ENCODE measurements around the gene SRCAP. TPM values are rescaled to one million over a fixed set of nuclear protein-coding genes. Genes with fewer than 3 reads are reported as not detected.

Gene SRCAP
- total and polyA plus RNA-seq, 11 donors, result 22.9 to 51.2 (median 39.7) TPM

DNA sequence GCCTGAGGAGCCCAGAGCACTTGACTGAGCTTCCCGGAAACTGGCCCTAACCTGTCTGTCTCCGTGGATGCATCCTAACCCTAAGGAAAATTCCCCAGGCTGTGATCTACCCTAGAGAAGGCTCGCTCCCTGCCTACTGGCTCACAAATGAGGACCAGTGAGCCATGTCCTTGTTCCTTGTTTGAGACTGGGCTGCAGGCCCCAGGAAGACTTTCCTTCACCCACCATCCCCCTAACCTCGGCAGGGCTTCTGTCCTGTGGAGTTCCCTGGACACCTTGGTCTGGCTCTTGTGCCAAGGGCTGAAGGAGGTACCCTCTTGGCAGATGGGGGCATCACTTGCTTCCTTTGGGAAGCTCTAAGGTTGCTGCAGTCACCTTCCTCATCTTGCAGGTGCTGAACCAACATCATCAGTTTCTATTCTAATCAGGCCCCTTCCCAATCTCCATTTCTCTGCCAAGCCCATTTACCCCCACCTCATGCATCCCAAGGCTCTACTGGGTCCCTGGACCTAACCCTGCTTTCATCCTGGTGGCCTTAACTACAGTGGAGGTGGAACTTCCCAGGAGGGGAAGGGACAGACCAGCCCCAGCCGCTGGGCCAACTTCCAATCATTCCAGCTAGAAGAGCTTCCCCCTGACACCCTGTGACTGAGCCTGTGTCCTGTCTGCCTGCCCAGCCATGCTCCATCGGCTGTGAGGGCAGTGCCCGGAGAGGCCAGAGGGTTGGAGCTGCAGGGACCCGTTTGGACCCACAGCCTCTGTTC, 75.6 kb downstream of the SRCAP start:
- intact Hi-C loops (cut with DNase I), result loop anchor here in 2 of 10 donors (1.0 to 5.0 kb wide), 3 partner anchors 33 to 148 kb away; no protein-coding TSS in a partner anchor
- H3K4me1 ChIP-seq, result peaks cover 0 to 41% (median 23%) of the 10 kb centered on the region in 12 donors

DNA sequence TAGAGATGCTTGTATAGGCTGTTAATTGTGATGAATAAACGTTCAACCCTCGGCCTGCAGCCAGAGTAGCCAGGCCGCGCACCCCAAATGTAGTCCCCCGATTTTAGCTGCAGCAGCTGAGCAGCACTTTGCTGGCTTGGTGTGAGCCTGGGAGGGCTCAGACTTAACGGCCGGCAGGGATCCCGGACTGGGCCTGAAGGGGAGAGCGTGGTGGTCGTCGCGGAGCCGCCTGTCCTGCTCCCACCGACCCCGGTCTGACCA, 76.1 kb downstream of the SRCAP start:
- no peaks in the 10 kb centered on the region for H3K27me3 ChIP-seq
- peak overlapping the region; percentile 61 to 93 (median 78) for H3K4me3 ChIP-seq
- peaks cover 3 to 47% (median 43%) of the 10 kb centered on the region in 9 donors for H3K36me3 ChIP-seq
- ATAC-seq (no peak), DNase-seq (no peak)
- H3K4me1 ChIP-seq, result peaks cover 0 to 41% (median 23%) of the 10 kb centered on the region in 12 donors
- 5 to 40% (median 6%) methylated on average over 1 to 15 of the region's 15 CpGs for WGBS, 4 donors
- intact Hi-C loops (cut with DNase I), result loop anchor here in 1 of 10 donors (1.0 to 5.0 kb wide), 2 partner anchors 37 to 147 kb away; no protein-coding TSS in a partner anchor
- H3K9me3 ChIP-seq, result no peaks in the 10 kb centered on the region
- peak overlapping the region; percentile 67 to 99 (median 92) for H3K27ac ChIP-seq
- TF ChIP-seq, protein P1, sequence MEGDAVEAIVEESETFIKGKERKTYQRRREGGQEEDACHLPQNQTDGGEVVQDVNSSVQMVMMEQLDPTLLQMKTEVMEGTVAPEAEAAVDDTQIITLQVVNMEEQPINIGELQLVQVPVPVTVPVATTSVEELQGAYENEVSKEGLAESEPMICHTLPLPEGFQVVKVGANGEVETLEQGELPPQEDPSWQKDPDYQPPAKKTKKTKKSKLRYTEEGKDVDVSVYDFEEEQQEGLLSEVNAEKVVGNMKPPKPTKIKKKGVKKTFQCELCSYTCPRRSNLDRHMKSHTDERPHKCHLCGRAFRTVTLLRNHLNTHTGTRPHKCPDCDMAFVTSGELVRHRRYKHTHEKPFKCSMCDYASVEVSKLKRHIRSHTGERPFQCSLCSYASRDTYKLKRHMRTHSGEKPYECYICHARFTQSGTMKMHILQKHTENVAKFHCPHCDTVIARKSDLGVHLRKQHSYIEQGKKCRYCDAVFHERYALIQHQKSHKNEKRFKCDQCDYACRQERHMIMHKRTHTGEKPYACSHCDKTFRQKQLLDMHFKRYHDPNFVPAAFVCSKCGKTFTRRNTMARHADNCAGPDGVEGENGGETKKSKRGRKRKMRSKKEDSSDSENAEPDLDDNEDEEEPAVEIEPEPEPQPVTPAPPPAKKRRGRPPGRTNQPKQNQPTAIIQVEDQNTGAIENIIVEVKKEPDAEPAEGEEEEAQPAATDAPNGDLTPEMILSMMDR (IDR thresholded peaks at IDR 0.05), result no peak
- TF ChIP-seq POLR2A (IDR thresholded peaks at IDR 0.05), result no peak

More for the DNA sequence above, 75.6 kb downstream of the SRCAP start:
- peak overlapping the region; percentile 67 to 99 (median 92) for H3K27ac ChIP-seq
- peak overlapping the region; percentile 61 to 93 (median 78) for H3K4me3 ChIP-seq
- peak; percentile 24 to 69 (median 38) for ATAC-seq
- no peaks in the 10 kb centered on the region for H3K27me3 ChIP-seq
- TF ChIP-seq, protein P1 (IDR thresholded peaks at IDR 0.05), result no peak
- no peak for TF ChIP-seq POLR2A (IDR thresholded peaks at IDR 0.05)
- H3K9me3 ChIP-seq, result no peaks in the 10 kb centered on the region
- 42 to 63% (median 48%) methylated on average over 7 to 8 of the region's 8 CpGs for WGBS, 4 donors
- peaks cover 3 to 52% (median 48%) of the 10 kb centered on the region in 9 donors for H3K36me3 ChIP-seq
- peak in 2 of 5 donors; percentile 57 to 62 for DNase-seq

GRCh38 chr16:30775392-30776188, 76.6 kb downstream of the SRCAP start:
- DNase-seq (peak; percentile 87 to 92 (median 89)), ATAC-seq (peak; percentile 78 to 89 (median 86))
- Histone ChIP-seq H3K27me3 (no peaks in the 10 kb centered on the region), H3K9me3 (no peaks in the 10 kb centered on the region), H3K27ac (peak overlapping the region; percentile 67 to 99 (median 92)), H3K36me3 (peaks cover 3 to 42% (median 38%) of the 10 kb centered on the region in 9 donors), H3K4me1 (peaks cover 0 to 41% (median 23%) of the 10 kb centered on the region in 12 donors), H3K4me3 (peak overlapping the region; percentile 61 to 93 (median 78))
- intact Hi-C loops (cut with DNase I), result loop anchor here in 1 of 10 donors (1.0 to 5.0 kb wide), 2 partner anchors 37 to 147 kb away; no protein-coding TSS in a partner anchor
- 0 to 3% (median 1%) methylated on average over 13 to 81 of the region's 81 CpGs for WGBS, 4 donors
- TF ChIP-seq, protein P1 (IDR thresholded peaks at IDR 0.05), result peak in 1 of 12 donors; percentile 6
- peak in 1 of 2 donors; percentile 55 for TF ChIP-seq POLR2A (IDR thresholded peaks at IDR 0.05)
